ENCODE results near the gene CLCA2.

CLCA2 gene

DNA sequence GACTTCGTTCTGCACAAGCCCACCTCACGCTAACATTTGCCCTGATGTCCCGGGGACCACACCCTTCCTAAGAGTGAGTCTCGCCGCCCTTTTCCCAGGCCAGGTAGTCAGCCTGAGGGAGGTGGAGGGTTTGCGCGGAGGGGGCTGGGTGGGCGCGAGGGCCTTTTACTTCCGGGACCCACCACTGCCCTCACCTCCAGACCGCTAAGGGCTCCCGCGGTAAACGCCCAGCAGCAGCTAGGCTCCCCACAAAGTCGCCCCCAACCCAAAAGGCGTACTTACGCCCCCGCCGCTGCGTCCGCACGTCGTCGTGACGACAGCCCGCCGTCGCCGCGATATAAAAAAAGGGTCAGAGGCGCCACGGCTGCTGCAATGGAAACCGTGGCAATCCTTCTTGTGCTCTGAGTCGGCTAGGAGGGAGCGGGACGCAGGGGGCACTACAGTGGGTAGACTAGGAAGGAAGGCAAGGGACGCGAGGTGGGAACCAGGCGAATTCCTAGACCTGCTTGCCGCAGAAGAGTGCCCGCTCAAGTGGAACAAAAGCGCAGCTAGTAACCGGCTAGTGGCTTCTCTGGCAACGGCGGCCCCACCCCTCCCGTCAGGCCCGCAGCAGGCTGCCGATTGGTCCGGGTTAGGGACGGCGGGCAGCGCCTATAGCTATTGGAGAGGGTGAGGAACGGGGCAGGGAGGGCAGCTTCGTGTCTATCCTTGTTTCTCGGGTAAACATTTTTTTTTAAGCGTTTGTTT is 28.0 kb upstream of the CLCA2 start, which contains the start of gene ODF2L:
ODF2L (minus strand) TSS at position 573 of the 747 bp plus-strand sequence. CDS start 9,296 bp downstream, outside the sequence.
- no peaks in the 10 kb centered on the region for H3K27me3 ChIP-seq (ENCODE audit: control insufficient read depth, insufficient read depth, low read length)
- peak within 1 kb of the TSS; percentile 71 for H3K4me3 ChIP-seq (ENCODE audit: low read depth, low read length)
- no peaks in the 10 kb centered on the region for H3K9me3 ChIP-seq (ENCODE audit: control insufficient read depth, insufficient read depth, low read length)
- H3K36me3 ChIP-seq (ENCODE audit: control insufficient read depth, insufficient read depth, low read length), result no peaks in the 10 kb centered on the region
- peak within 1 kb of the TSS; percentile 54 for H3K9ac ChIP-seq (ENCODE audit: low read depth, low read length)
- peaks cover 7% of the 10 kb centered on the region for H3K4me1 ChIP-seq (ENCODE audit: control insufficient read depth, insufficient read depth, low read length)
- peak within 1 kb of the TSS; percentile 82 for H3K27ac ChIP-seq (ENCODE audit: low read depth, low read length)

GRCh38 chr1:86396498-86396890 is 27.5 kb upstream of the CLCA2 start:
- peak overlapping the region; percentile 82 for H3K27ac ChIP-seq (ENCODE audit: low read depth, low read length)
- peaks cover 7% of the 10 kb centered on the region for H3K4me1 ChIP-seq (ENCODE audit: control insufficient read depth, insufficient read depth, low read length)
- no peaks in the 10 kb centered on the region for H3K27me3 ChIP-seq (ENCODE audit: control insufficient read depth, insufficient read depth, low read length)
- H3K4me3 ChIP-seq (ENCODE audit: low read depth, low read length), result peak overlapping the region; percentile 71
- peak overlapping the region; percentile 54; the same call in 1 of the 2 replicates for H3K9ac ChIP-seq (ENCODE audit: low read depth, low read length)
- H3K36me3 ChIP-seq (ENCODE audit: control insufficient read depth, insufficient read depth, low read length), result no peaks in the 10 kb centered on the region
- no peaks in the 10 kb centered on the region for H3K9me3 ChIP-seq (ENCODE audit: control insufficient read depth, insufficient read depth, low read length)

DNA sequence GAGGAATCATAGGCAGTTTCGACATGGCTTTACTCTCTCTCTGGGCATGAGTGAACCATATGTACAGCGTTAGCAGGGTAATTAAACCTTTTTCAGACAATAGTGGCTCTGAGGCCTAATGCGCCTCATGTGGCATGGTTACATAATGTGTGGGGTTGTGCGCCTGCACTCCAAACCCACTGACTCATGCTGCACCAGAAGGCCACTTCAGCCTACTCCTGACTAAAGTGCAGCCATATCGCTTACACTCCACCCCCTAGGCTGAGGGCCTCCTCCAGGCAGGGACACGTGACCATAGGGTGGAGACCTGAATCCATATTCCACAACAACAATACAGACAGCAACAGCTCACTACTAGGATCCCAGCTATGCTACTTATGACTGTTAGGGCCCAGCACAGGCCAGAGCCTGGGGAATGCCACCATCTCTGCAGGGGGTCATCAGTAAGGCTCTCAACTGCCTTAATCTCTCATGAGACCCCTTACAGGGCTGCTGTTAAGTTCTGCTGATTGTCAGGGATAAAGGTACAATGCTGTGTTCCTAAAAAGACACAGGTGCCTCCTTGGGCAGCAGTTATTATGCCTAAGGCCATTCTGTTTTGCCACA is 14.5 kb upstream of the CLCA2 start:
- Histone ChIP-seq H3K36me3 (ENCODE audit: control insufficient read depth, insufficient read depth, low read length) (no peaks in the 10 kb centered on the region), H3K4me3 (ENCODE audit: low read depth, low read length) (no peak overlapping the region), H3K9me3 (ENCODE audit: control insufficient read depth, insufficient read depth, low read length) (no peaks in the 10 kb centered on the region), H3K27ac (ENCODE audit: low read depth, low read length) (no peak overlapping the region), H3K4me1 (ENCODE audit: control insufficient read depth, insufficient read depth, low read length) (no peaks in the 10 kb centered on the region), H3K9ac (ENCODE audit: low read depth, low read length) (no peak overlapping the region), H3K27me3 (ENCODE audit: control insufficient read depth, insufficient read depth, low read length) (no peaks in the 10 kb centered on the region)

DNA sequence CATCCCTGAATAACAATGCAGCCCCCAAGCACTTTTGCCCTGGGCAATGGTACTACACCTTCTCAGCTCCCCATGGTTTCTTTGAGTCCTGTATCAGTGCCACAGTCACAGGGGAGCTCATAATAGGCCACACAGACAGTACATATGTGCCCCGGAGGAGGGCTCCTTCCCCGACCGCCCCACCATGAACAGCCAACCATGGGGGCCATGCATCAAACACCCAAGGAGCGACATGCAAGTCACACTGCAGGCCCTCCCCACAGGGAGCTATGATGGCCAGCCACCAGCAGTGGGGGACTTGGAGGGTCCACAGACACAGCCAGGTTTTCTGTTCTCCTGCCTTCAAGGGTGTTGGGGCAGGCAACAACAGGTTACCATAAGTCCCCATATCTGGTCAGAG is 13.1 kb upstream of the CLCA2 start:
- H3K9ac ChIP-seq (ENCODE audit: low read depth, low read length), result no peak overlapping the region
- no peak overlapping the region for H3K27ac ChIP-seq (ENCODE audit: low read depth, low read length)
- no peaks in the 10 kb centered on the region for H3K27me3 ChIP-seq (ENCODE audit: control insufficient read depth, insufficient read depth, low read length)
- H3K36me3 ChIP-seq (ENCODE audit: control insufficient read depth, insufficient read depth, low read length), result no peaks in the 10 kb centered on the region
- no peaks in the 10 kb centered on the region for H3K4me1 ChIP-seq (ENCODE audit: control insufficient read depth, insufficient read depth, low read length)
- H3K4me3 ChIP-seq (ENCODE audit: low read depth, low read length), result no peak overlapping the region
- no peaks in the 10 kb centered on the region for H3K9me3 ChIP-seq (ENCODE audit: control insufficient read depth, insufficient read depth, low read length)

DNA sequence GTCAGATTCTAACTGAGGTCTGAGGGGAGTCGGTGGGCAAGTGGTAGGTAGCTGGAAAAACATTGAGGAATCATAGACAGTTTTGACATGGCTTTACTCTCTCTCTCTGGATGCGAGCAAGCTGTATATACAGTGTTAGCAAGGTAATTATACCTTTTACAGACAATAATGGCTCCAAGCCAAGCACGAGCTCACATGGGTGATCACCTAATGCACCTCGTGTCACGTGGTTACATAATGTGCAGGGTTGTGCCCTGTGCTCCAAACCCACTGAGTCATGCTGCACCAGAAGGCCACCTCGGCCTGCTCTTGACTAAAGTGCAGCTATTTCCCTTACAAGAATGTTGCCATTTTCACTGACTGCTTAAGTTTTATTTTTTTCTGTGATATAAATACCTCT is 7.6 kb upstream of the CLCA2 start:
- no peaks in the 10 kb centered on the region for H3K36me3 ChIP-seq (ENCODE audit: control insufficient read depth, insufficient read depth, low read length)
- H3K9ac ChIP-seq (ENCODE audit: low read depth, low read length), result no peak overlapping the region
- H3K4me1 ChIP-seq (ENCODE audit: control insufficient read depth, insufficient read depth, low read length), result no peaks in the 10 kb centered on the region
- H3K4me3 ChIP-seq (ENCODE audit: low read depth, low read length), result no peak overlapping the region
- no peaks in the 10 kb centered on the region for H3K9me3 ChIP-seq (ENCODE audit: control insufficient read depth, insufficient read depth, low read length)
- H3K27ac ChIP-seq (ENCODE audit: low read depth, low read length), result no peak overlapping the region
- H3K27me3 ChIP-seq (ENCODE audit: control insufficient read depth, insufficient read depth, low read length), result no peaks in the 10 kb centered on the region

DNA sequence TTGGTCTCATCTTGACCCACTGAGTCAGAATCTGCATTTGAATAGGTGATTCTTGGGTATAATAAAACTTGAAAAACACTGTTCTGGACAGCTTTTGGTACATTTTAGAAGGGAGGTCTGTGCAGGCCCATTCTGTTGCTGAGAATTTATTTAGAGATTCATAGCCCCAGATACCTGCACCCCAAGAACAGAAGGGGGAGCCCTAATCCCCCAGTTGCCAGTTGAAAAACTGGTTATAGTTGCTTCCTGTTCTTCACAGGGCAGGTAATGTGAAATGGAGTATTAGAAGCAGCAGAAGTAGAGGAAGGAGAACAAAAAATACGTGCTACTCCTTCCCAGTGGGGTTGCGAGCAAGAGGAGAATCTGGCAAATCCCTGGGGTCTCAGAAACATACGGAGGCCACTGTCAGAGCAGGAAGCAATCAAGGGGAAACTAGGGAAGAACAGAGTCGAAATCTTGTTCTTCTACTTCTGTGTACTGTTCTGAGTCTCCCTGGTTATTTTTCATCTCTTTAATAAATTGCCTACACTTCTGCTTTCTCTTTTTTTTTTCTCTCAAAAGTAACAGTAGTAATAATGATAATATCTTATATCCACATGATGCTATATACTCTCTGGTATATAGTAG is 4.6 kb upstream of the CLCA2 start:
- H3K36me3 ChIP-seq (ENCODE audit: control insufficient read depth, insufficient read depth, low read length), result no peaks in the 10 kb centered on the region
- H3K9ac ChIP-seq (ENCODE audit: low read depth, low read length), result no peak overlapping the region
- no peaks in the 10 kb centered on the region for H3K9me3 ChIP-seq (ENCODE audit: control insufficient read depth, insufficient read depth, low read length)
- no peaks in the 10 kb centered on the region for H3K4me1 ChIP-seq (ENCODE audit: control insufficient read depth, insufficient read depth, low read length)
- no peak overlapping the region for H3K27ac ChIP-seq (ENCODE audit: low read depth, low read length)
- H3K4me3 ChIP-seq (ENCODE audit: low read depth, low read length), result no peak overlapping the region
- no peaks in the 10 kb centered on the region for H3K27me3 ChIP-seq (ENCODE audit: control insufficient read depth, insufficient read depth, low read length)

DNA sequence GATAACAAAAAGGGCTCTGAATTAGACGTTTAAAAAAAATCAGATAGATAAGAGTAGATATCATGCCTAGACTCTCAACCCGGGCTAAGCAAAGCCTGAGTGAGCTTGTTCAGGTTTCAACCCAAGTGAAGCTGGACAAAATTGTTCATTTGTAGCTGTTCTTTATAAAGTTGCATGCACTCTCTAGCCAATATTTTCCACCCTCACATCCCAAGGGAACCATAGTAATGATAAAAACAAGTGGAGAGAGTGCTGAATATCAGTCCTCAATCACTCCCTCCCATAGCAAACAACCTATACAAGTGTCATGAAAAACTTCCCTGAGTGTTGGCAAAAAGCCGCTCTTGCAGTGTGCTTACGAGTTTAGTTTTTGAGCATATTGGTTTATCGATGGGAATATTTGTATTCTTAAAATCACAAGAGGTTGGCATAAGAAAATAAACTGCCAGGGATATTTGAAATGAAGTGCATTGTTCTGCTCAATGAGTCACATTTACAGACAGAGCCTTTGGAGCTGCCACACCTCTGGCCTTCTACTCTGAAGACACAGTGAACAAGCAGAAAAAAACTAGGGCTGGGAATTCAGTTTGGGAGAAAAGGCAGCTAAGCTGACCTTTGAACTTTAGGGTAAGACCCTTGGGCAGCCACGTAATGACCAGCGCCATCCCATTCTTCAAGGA is 2.2 kb upstream of the CLCA2 start:
- Histone ChIP-seq H3K27me3 (ENCODE audit: control insufficient read depth, insufficient read depth, low read length) (no peaks in the 10 kb centered on the region), H3K4me1 (ENCODE audit: control insufficient read depth, insufficient read depth, low read length) (no peaks in the 10 kb centered on the region), H3K9ac (ENCODE audit: low read depth, low read length) (no peak overlapping the region), H3K27ac (ENCODE audit: low read depth, low read length) (no peak overlapping the region), H3K36me3 (ENCODE audit: control insufficient read depth, insufficient read depth, low read length) (no peaks in the 10 kb centered on the region), H3K4me3 (ENCODE audit: low read depth, low read length) (no peak overlapping the region), H3K9me3 (ENCODE audit: control insufficient read depth, insufficient read depth, low read length) (no peaks in the 10 kb centered on the region)

GRCh38 chr1:86423473-86423872 is 498 bp upstream of the CLCA2 start:
- Histone ChIP-seq H3K9ac (ENCODE audit: low read depth, low read length) (no peak overlapping the region), H3K4me1 (ENCODE audit: control insufficient read depth, insufficient read depth, low read length) (no peaks in the 10 kb centered on the region), H3K9me3 (ENCODE audit: control insufficient read depth, insufficient read depth, low read length) (no peaks in the 10 kb centered on the region), H3K4me3 (ENCODE audit: low read depth, low read length) (no peak overlapping the region), H3K27me3 (ENCODE audit: control insufficient read depth, insufficient read depth, low read length) (no peaks in the 10 kb centered on the region), H3K36me3 (ENCODE audit: control insufficient read depth, insufficient read depth, low read length) (no peaks in the 10 kb centered on the region), H3K27ac (ENCODE audit: low read depth, low read length) (no peak overlapping the region)

GRCh38 chr1:86429122-86429725 is 5.3 kb downstream of the CLCA2 start:
- Histone ChIP-seq H3K9me3 (ENCODE audit: control insufficient read depth, insufficient read depth, low read length) (no peaks in the 10 kb centered on the region), H3K4me1 (ENCODE audit: control insufficient read depth, insufficient read depth, low read length) (no peaks in the 10 kb centered on the region), H3K4me3 (ENCODE audit: low read depth, low read length) (no peak overlapping the region), H3K36me3 (ENCODE audit: control insufficient read depth, insufficient read depth, low read length) (no peaks in the 10 kb centered on the region), H3K27ac (ENCODE audit: low read depth, low read length) (no peak overlapping the region), H3K27me3 (ENCODE audit: control insufficient read depth, insufficient read depth, low read length) (no peaks in the 10 kb centered on the region), H3K9ac (ENCODE audit: low read depth, low read length) (no peak overlapping the region)

- Histone ChIP-seq H3K27ac (ENCODE audit: low read depth, low read length) (no peak overlapping the region), H3K9me3 (ENCODE audit: control insufficient read depth, insufficient read depth, low read length) (no peaks in the 10 kb centered on the region), H3K9ac (ENCODE audit: low read depth, low read length) (no peak overlapping the region), H3K36me3 (ENCODE audit: control insufficient read depth, insufficient read depth, low read length) (no peaks in the 10 kb centered on the region), H3K27me3 (ENCODE audit: control insufficient read depth, insufficient read depth, low read length) (no peaks in the 10 kb centered on the region), H3K4me1 (ENCODE audit: control insufficient read depth, insufficient read depth, low read length) (no peaks in the 10 kb centered on the region), H3K4me3 (ENCODE audit: low read depth, low read length) (no peak overlapping the region)
These were observed 5.9 kb downstream of the CLCA2 start for GRCh38 chr1:86429835-86430234.
